ENCODE measurements around the gene C13orf46.

The C13orf46 gene

GRCh38 chr13:113952151-113952982 is 21.5 kb downstream of the C13orf46 start:
- no peak overlapping the region for H3K4me2 ChIP-seq (ENCODE audit: low read length)
- H2AK5ac ChIP-seq (ENCODE audit: low read length), result no peak overlapping the region
- no peaks in the 10 kb centered on the region for H3K27me3 ChIP-seq (ENCODE audit: insufficient read depth, low read length, poor library complexity)

GRCh38 chr13:113951246-113951999 is 22.5 kb downstream of the C13orf46 start:
- no CpG with 5 or more reads among the region's 42 CpGs for WGBS (ENCODE audit: extremely low coverage, insufficient coverage, low lambda C conversion rate)

More at GRCh38 chr13:113952151-113952982, 21.5 kb downstream of the C13orf46 start:
- no peaks in the 10 kb centered on the region for H3K4me1 ChIP-seq (ENCODE audit: control insufficient read depth, low read depth, low read length)
- no CpG with 5 or more reads among the region's 42 CpGs for WGBS (ENCODE audit: extremely low coverage, insufficient coverage, low lambda C conversion rate)
- H2BK15ac ChIP-seq (replicated peaks; ENCODE audit: low read depth), result no peak overlapping the region
- no peak overlapping the region for H3K18ac ChIP-seq (ENCODE audit: low read length)
- H3K56ac ChIP-seq (ENCODE audit: low read length), result no peak overlapping the region
- H3K23ac ChIP-seq (ENCODE audit: low read length), result no peak overlapping the region
- no peak overlapping the region for H3K4ac ChIP-seq (ENCODE audit: low read depth, low read length)
- no peak overlapping the region for H3K4me3 ChIP-seq (ENCODE audit: low read length)
- H3K36me3 ChIP-seq (ENCODE audit: control insufficient read depth, insufficient read depth, low read length), result no peaks in the 10 kb centered on the region
- no peak overlapping the region for H3K9ac ChIP-seq (ENCODE audit: low read length)
- H4K8ac ChIP-seq (ENCODE audit: low read depth, low read length), result no peak overlapping the region
- no peak overlapping the region for H2BK120ac ChIP-seq (ENCODE audit: low read depth, low read length)
- DNase-seq, result no peak
- no peak overlapping the region for H2BK5ac ChIP-seq (ENCODE audit: low read length)
- H3K79me2 ChIP-seq (ENCODE audit: control insufficient read depth, insufficient read depth, low read length), result no peaks in the 10 kb centered on the region
- no peaks in the 10 kb centered on the region for H3K79me1 ChIP-seq (ENCODE audit: low read length)
- H3K27ac ChIP-seq (ENCODE audit: low read depth, low read length), result no peak overlapping the region
- no peak overlapping the region for H4K5ac ChIP-seq (ENCODE audit: low read length)

GRCh38 chr13:113950451-113951245 is 23.2 kb downstream of the C13orf46 start:
- H3K36me3 ChIP-seq (ENCODE audit: control insufficient read depth, insufficient read depth, low read length), result no peaks in the 10 kb centered on the region
- peak overlapping the region; percentile 49 for H3K56ac ChIP-seq (ENCODE audit: low read length)
- H3K27me3 ChIP-seq (ENCODE audit: insufficient read depth, low read length, poor library complexity), result no peaks in the 10 kb centered on the region
- H3K4me3 ChIP-seq (ENCODE audit: low read length), result no peak overlapping the region
- no peak overlapping the region for H2AK5ac ChIP-seq (ENCODE audit: low read length)
- H3K4ac ChIP-seq (ENCODE audit: low read depth, low read length), result no peak overlapping the region
- no CpG with 5 or more reads among the region's 24 CpGs for WGBS (ENCODE audit: extremely low coverage, insufficient coverage, low lambda C conversion rate)
- no peak for DNase-seq
- no peak overlapping the region for H3K27ac ChIP-seq (ENCODE audit: low read depth, low read length)
- H4K8ac ChIP-seq (ENCODE audit: low read depth, low read length), result no peak overlapping the region
- no peaks in the 10 kb centered on the region for H3K79me2 ChIP-seq (ENCODE audit: control insufficient read depth, insufficient read depth, low read length)
- H2BK5ac ChIP-seq (ENCODE audit: low read length), result no peak overlapping the region
- H3K4me1 ChIP-seq (ENCODE audit: control insufficient read depth, low read depth, low read length), result no peaks in the 10 kb centered on the region
- no peak overlapping the region for H3K4me2 ChIP-seq (ENCODE audit: low read length)
- no peak overlapping the region for H4K5ac ChIP-seq (ENCODE audit: low read length)
- H3K18ac ChIP-seq (ENCODE audit: low read length), result no peak overlapping the region
- H3K79me1 ChIP-seq (ENCODE audit: low read length), result no peaks in the 10 kb centered on the region
- no peak overlapping the region for H2BK15ac ChIP-seq (replicated peaks; ENCODE audit: low read depth)
- no peak overlapping the region for H3K23ac ChIP-seq (ENCODE audit: low read length)
- H3K9ac ChIP-seq (ENCODE audit: low read length), result no peak overlapping the region
- H2BK120ac ChIP-seq (ENCODE audit: low read depth, low read length), result no peak overlapping the region

More at GRCh38 chr13:113951246-113951999, 22.5 kb downstream of the C13orf46 start:
- Histone ChIP-seq H3K23ac (ENCODE audit: low read length) (no peak overlapping the region), H2BK120ac (ENCODE audit: low read depth, low read length) (no peak overlapping the region), H3K79me2 (ENCODE audit: control insufficient read depth, insufficient read depth, low read length) (no peaks in the 10 kb centered on the region), H3K56ac (ENCODE audit: low read length) (peak overlapping the region; percentile 76), H2AK5ac (ENCODE audit: low read length) (no peak overlapping the region), H4K8ac (ENCODE audit: low read depth, low read length) (no peak overlapping the region), H3K18ac (ENCODE audit: low read length) (no peak overlapping the region), H3K4me2 (ENCODE audit: low read length) (peak overlapping the region; percentile 15), H3K79me1 (ENCODE audit: low read length) (no peaks in the 10 kb centered on the region), H3K27me3 (ENCODE audit: insufficient read depth, low read length, poor library complexity) (no peaks in the 10 kb centered on the region), H2BK5ac (ENCODE audit: low read length) (no peak overlapping the region), H2BK15ac (replicated peaks; ENCODE audit: low read depth) (no peak overlapping the region), H3K4me3 (ENCODE audit: low read length) (no peak overlapping the region), H3K9ac (ENCODE audit: low read length) (peak overlapping the region; percentile 36), H3K36me3 (ENCODE audit: control insufficient read depth, insufficient read depth, low read length) (no peaks in the 10 kb centered on the region), H4K5ac (ENCODE audit: low read length) (no peak overlapping the region), H3K4ac (ENCODE audit: low read depth, low read length) (no peak overlapping the region), H3K27ac (ENCODE audit: low read depth, low read length) (no peak overlapping the region), H3K4me1 (ENCODE audit: control insufficient read depth, low read depth, low read length) (no peaks in the 10 kb centered on the region)
- peak; percentile 77 for DNase-seq

GRCh38 chr13:113949546-113949945 is 24.3 kb downstream of the C13orf46 start:
- no peak overlapping the region for H3K56ac ChIP-seq (ENCODE audit: low read length)
- no peak for DNase-seq
- H3K79me1 ChIP-seq (ENCODE audit: low read length), result no peaks in the 10 kb centered on the region
- no peak overlapping the region for H2BK120ac ChIP-seq (ENCODE audit: low read depth, low read length)
- H2BK15ac ChIP-seq (replicated peaks; ENCODE audit: low read depth), result no peak overlapping the region
- H4K8ac ChIP-seq (ENCODE audit: low read depth, low read length), result no peak overlapping the region
- H2AK5ac ChIP-seq (ENCODE audit: low read length), result no peak overlapping the region
- H3K4me2 ChIP-seq (ENCODE audit: low read length), result no peak overlapping the region
- H3K23ac ChIP-seq (ENCODE audit: low read length), result no peak overlapping the region
- no peaks in the 10 kb centered on the region for H3K4me1 ChIP-seq (ENCODE audit: control insufficient read depth, low read depth, low read length)
- no peak overlapping the region for H4K5ac ChIP-seq (ENCODE audit: low read length)
- H2BK5ac ChIP-seq (ENCODE audit: low read length), result no peak overlapping the region
- no peak overlapping the region for H3K27ac ChIP-seq (ENCODE audit: low read depth, low read length)
- no peaks in the 10 kb centered on the region for H3K27me3 ChIP-seq (ENCODE audit: insufficient read depth, low read length, poor library complexity)
- no peaks in the 10 kb centered on the region for H3K36me3 ChIP-seq (ENCODE audit: control insufficient read depth, insufficient read depth, low read length)
- H3K4ac ChIP-seq (ENCODE audit: low read depth, low read length), result no peak overlapping the region
- no peak overlapping the region for H3K9ac ChIP-seq (ENCODE audit: low read length)
- no peaks in the 10 kb centered on the region for H3K79me2 ChIP-seq (ENCODE audit: control insufficient read depth, insufficient read depth, low read length)
- WGBS (ENCODE audit: extremely low coverage, insufficient coverage, low lambda C conversion rate), result no CpG with 5 or more reads among the region's 5 CpGs
- no peak overlapping the region for H3K18ac ChIP-seq (ENCODE audit: low read length)
- H3K4me3 ChIP-seq (ENCODE audit: low read length), result no peak overlapping the region

- Histone ChIP-seq H4K8ac (ENCODE audit: low read depth, low read length) (no peak overlapping the region), H3K4me2 (ENCODE audit: low read length) (no peak overlapping the region), H3K18ac (ENCODE audit: low read length) (no peak overlapping the region), H3K4ac (ENCODE audit: low read depth, low read length) (no peak overlapping the region), H3K27ac (ENCODE audit: low read depth, low read length) (no peak overlapping the region), H3K9ac (ENCODE audit: low read length) (no peak overlapping the region), H3K23ac (ENCODE audit: low read length) (no peak overlapping the region), H3K56ac (ENCODE audit: low read length) (no peak overlapping the region), H3K27me3 (ENCODE audit: insufficient read depth, low read length, poor library complexity) (no peaks in the 10 kb centered on the region), H2BK15ac (replicated peaks; ENCODE audit: low read depth) (no peak overlapping the region), H3K4me3 (ENCODE audit: low read length) (no peak overlapping the region), H4K5ac (ENCODE audit: low read length) (no peak overlapping the region), H3K36me3 (ENCODE audit: control insufficient read depth, insufficient read depth, low read length) (no peaks in the 10 kb centered on the region), H3K79me1 (ENCODE audit: low read length) (no peaks in the 10 kb centered on the region), H2BK120ac (ENCODE audit: low read depth, low read length) (no peak overlapping the region), H2BK5ac (ENCODE audit: low read length) (no peak overlapping the region), H2AK5ac (ENCODE audit: low read length) (no peak overlapping the region), H3K4me1 (ENCODE audit: control insufficient read depth, low read depth, low read length) (no peaks in the 10 kb centered on the region), H3K79me2 (ENCODE audit: control insufficient read depth, insufficient read depth, low read length) (no peaks in the 10 kb centered on the region)
- no peak for DNase-seq
- WGBS (ENCODE audit: extremely low coverage, insufficient coverage, low lambda C conversion rate), result no CpG with 5 or more reads among the region's 14 CpGs
Observed at GRCh38 chr13:113948034-113948742, 25.7 kb downstream of the C13orf46 start.

All from mesendoderm (in vitro differentiated cells).